MM.1S (cell line): ENCODE results near the gene GPC5.

Experiments used
- DNase-seq: peaks from one replicate; pipeline ENCODE4 v3.0.0-alpha.2; 2015
- H2AFZ ChIP-seq: fragments of 300-600 bp; sonication (generic); 2 replicates; pipeline ENCODE4 v1.6.0; 2016; ENCODE audit warnings: antibody characterized with exemption, low read length
- H3F3A ChIP-seq: fragments of 300-600 bp; sonication (generic); 2 replicates; pipeline ENCODE4 v1.6.1; 2016; ENCODE audit warnings: mild to moderate bottlenecking, antibody characterized with exemption, low read length, moderate library complexity, mixed read lengths; ENCODE audit not compliant: insufficient read depth
- H3K27ac ChIP-seq: fragments of 300-600 bp; sonication (generic); 2 replicates; pipeline ENCODE4 v1.5.1; 2016; ENCODE audit warnings: mild to moderate bottlenecking, low read length
- H3K27me3 ChIP-seq: fragments of 300-600 bp; sonication (generic); replicated peaks from 2 replicates; pipeline ENCODE4 v1.6.0; 2016; ENCODE audit warnings: low read length; ENCODE audit not compliant: insufficient read depth
- H3K36me3 ChIP-seq: fragments of 300-600 bp; sonication (generic); replicated peaks from 2 replicates; pipeline ENCODE4 v1.6.1; 2016; ENCODE audit warnings: mild to moderate bottlenecking, low read length, mixed read lengths; ENCODE audit not compliant: insufficient read depth
- H3K4me1 ChIP-seq: fragments of 300-600 bp; sonication (generic); 2 replicates; pipeline ENCODE4 v1.6.1; 2016; ENCODE audit warnings: low read length, mixed read lengths
- H3K4me2 ChIP-seq: fragments of 300-600 bp; sonication (generic); 2 replicates; pipeline ENCODE4 v1.6.0; 2016; ENCODE audit warnings: low read depth, low read length
- H3K4me3 ChIP-seq: fragments of 300-600 bp; sonication (generic); 2 replicates; pipeline ENCODE4 v1.5.1; 2016; ENCODE audit warnings: low read length, mixed read lengths
- H3K79me2 ChIP-seq: fragments of 300-600 bp; sonication (generic); 2 replicates; pipeline ENCODE4 v1.6.1; 2016; ENCODE audit warnings: mixed run types, low read length, mixed read lengths
- H3K9ac ChIP-seq: fragments of 300-600 bp; sonication (generic); 2 replicates; pipeline ENCODE4 v1.6.1; 2016; ENCODE audit warnings: low read length, mixed read lengths
- H3K9me2 ChIP-seq: fragments of 300-600 bp; sonication (generic); replicated peaks from 2 replicates; pipeline ENCODE4 v1.6.1; 2016; ENCODE audit warnings: mild to moderate bottlenecking, low read length, mixed read lengths; ENCODE audit not compliant: insufficient read depth
- H3K9me3 ChIP-seq: fragments of 300-600 bp; sonication (generic); replicated peaks from 2 replicates; pipeline ENCODE4 v1.6.1; 2016; ENCODE audit warnings: mild to moderate bottlenecking, low read length, mixed read lengths; ENCODE audit not compliant: insufficient read depth
- H4K20me1 ChIP-seq: fragments of 300-600 bp; sonication (generic); 2 replicates; pipeline ENCODE4 v1.6.1; 2016; ENCODE audit warnings: mild to moderate bottlenecking, low read length, moderate library complexity, mixed read lengths; ENCODE audit not compliant: insufficient read depth
- CTCF ChIP-seq: fragments of 300-600 bp; sonication (generic); IDR thresholded peaks from 2 replicates; pipeline ENCODE4 v1.5.1; 2016; ENCODE audit warnings: antibody characterized with exemption, low read length, mixed read lengths
- EZH2 ChIP-seq: fragments of 300-600 bp; sonication (generic); optimal IDR thresholded peaks from 2 replicates; pipeline ENCODE3; 2017; ENCODE audit warnings: low read depth, mild to moderate bottlenecking, antibody characterized with exemption, low read length, mixed read lengths
- EZH2phosphoT487 ChIP-seq: fragments of 300-600 bp; sonication (generic); IDR thresholded peaks from 2 replicates; pipeline ENCODE4 v1.6.1; 2018; ENCODE audit warnings: antibody characterized with exemption, low read length

Gene GPC5

DNA sequence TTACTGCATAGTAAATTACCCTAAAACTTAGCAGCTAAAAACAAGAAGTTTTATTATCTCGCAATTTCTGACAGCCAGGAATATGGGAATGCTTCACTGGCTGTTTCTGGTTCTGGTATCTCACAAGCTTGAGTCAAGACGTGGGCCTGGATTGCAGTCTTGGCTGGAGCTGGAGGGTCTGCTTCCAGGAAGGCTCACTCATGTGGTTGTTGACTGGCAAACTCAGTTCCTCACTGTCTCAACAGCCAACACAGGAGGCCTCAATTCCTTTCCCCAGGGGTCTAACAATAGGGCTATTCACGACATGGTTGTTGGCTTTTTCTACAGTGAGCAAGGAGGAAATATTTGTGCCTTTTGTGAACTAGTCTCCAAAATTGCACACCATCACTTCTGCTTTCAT lies 146.3 kb downstream of the GPC5 start:
- H3K4me1 ChIP-seq: no peaks in the 10 kb centered on the region
- H3K36me3 ChIP-seq: no peaks in the 10 kb centered on the region
- H3K4me3 ChIP-seq: no peak overlapping the region
- no peaks in the 10 kb centered on the region for H3K79me2 ChIP-seq
- no peak overlapping the region for H3K27ac ChIP-seq
- no peak for DNase-seq
- H3K9me2 ChIP-seq: no peaks in the 10 kb centered on the region
- no peaks in the 10 kb centered on the region for H4K20me1 ChIP-seq
- H3F3A ChIP-seq: no peaks in the 10 kb centered on the region
- no peak overlapping the region for H2AFZ ChIP-seq
- no peaks in the 10 kb centered on the region for H3K9me3 ChIP-seq
- H3K27me3 ChIP-seq: no peaks in the 10 kb centered on the region
- H3K9ac ChIP-seq: no peak overlapping the region
- TF ChIP-seq EZH2phosphoT487: no peak
- no peak for TF ChIP-seq EZH2
- TF ChIP-seq CTCF: no peak
- H3K4me2 ChIP-seq: no peak overlapping the region

DNA sequence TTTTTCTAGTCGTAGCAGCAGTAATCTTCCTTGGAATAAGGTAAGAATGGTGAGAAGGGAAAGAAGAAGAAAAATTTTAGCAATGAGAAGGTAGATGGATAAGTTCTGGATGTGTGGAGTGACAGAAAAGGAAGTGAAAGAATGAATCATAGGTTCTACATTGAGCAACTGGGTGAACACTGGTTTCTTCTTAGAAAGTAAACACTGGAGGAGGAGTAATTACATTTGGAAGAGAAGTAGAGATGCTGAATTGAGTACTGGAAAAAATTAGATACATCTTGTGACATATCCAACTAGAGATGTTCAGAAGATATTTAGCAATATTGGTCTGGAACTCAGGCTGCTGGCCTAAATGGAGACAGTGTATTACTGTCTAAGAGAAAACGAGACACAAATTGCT lies 148.5 kb downstream of the GPC5 start:
- DNase-seq: no peak
- no peak overlapping the region for H3K4me2 ChIP-seq
- no peaks in the 10 kb centered on the region for H3K79me2 ChIP-seq
- H3K36me3 ChIP-seq: no peaks in the 10 kb centered on the region
- H3K9me3 ChIP-seq: no peaks in the 10 kb centered on the region
- H3K27me3 ChIP-seq: no peaks in the 10 kb centered on the region
- H3K9me2 ChIP-seq: no peaks in the 10 kb centered on the region
- no peak overlapping the region for H3K9ac ChIP-seq
- no peak overlapping the region for H3K4me3 ChIP-seq
- H3K4me1 ChIP-seq: no peaks in the 10 kb centered on the region
- no peak overlapping the region for H2AFZ ChIP-seq
- no peak overlapping the region for H3K27ac ChIP-seq
- no peaks in the 10 kb centered on the region for H3F3A ChIP-seq
- TF ChIP-seq EZH2phosphoT487 (no peak), EZH2 (no peak)
- H4K20me1 ChIP-seq: no peaks in the 10 kb centered on the region

DNA sequence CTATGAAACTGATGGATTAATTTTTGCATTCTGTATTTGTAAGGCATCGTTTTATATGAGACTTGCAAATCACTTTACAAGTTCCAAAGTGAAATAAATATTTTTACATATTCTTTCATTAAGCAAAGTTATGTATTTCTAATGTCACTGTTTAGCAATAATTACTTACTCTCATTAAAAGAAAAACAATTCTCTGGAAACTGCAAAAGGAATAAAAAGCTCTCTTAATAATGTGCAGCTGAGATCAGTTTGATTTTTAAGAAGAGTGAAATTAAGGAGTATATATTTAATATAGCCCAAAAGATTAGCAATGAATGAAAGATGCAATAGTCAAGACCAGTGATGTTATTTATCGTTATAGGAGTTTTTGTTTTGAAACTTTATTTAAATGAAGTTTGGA lies 155.2 kb downstream of the GPC5 start:
- H3K79me2 ChIP-seq: no peaks in the 10 kb centered on the region
- H3K36me3 ChIP-seq: no peaks in the 10 kb centered on the region
- TF ChIP-seq EZH2 (no peak), CTCF (no peak), EZH2phosphoT487 (no peak)
- no peaks in the 10 kb centered on the region for H4K20me1 ChIP-seq
- H3F3A ChIP-seq: no peaks in the 10 kb centered on the region
- no peaks in the 10 kb centered on the region for H3K27me3 ChIP-seq
- no peak for DNase-seq
- no peaks in the 10 kb centered on the region for H3K9me3 ChIP-seq
- H3K4me3 ChIP-seq: no peak overlapping the region
- H3K4me2 ChIP-seq: no peak overlapping the region
- no peak overlapping the region for H2AFZ ChIP-seq
- H3K27ac ChIP-seq: no peak overlapping the region
- H3K9me2 ChIP-seq: no peaks in the 10 kb centered on the region
- H3K4me1 ChIP-seq: no peaks in the 10 kb centered on the region
- H3K9ac ChIP-seq: no peak overlapping the region

- no peaks in the 10 kb centered on the region for H4K20me1 ChIP-seq
- H3K9ac ChIP-seq: no peak overlapping the region
- H3K27ac ChIP-seq: no peak overlapping the region
- H3K36me3 ChIP-seq: no peaks in the 10 kb centered on the region
- H3K4me1 ChIP-seq: no peaks in the 10 kb centered on the region
- H3K79me2 ChIP-seq: no peaks in the 10 kb centered on the region
- no peak for TF ChIP-seq CTCF
- TF ChIP-seq EZH2phosphoT487: no peak
- TF ChIP-seq EZH2: no peak
- H3K27me3 ChIP-seq: no peaks in the 10 kb centered on the region
- H3K9me2 ChIP-seq: no peaks in the 10 kb centered on the region
- no peak overlapping the region for H3K4me2 ChIP-seq
- no peaks in the 10 kb centered on the region for H3F3A ChIP-seq
- H2AFZ ChIP-seq: no peak overlapping the region
- DNase-seq: no peak
- no peaks in the 10 kb centered on the region for H3K9me3 ChIP-seq
- H3K4me3 ChIP-seq: no peak overlapping the region
These were observed 155.7 kb downstream of the GPC5 start for GRCh38 chr13:91554101-91554500.
